PC-3 (cell line): Measurements from ENCODE around the gene BMF.

ENCODE experiments used
- EZH2 ChIP-seq: fragments of 300-600 bp; sonication (generic); IDR thresholded peaks from one replicate; pipeline ENCODE4 v1.6.1; 2017; ENCODE audit warnings: antibody characterized with exemption, mild to moderate bottlenecking, low read length; ENCODE audit not compliant: unreplicated experiment
- TF ChIP-seq, protein P1 (sequence below): fragments of 300-600 bp; sonication (generic); conservative IDR thresholded peaks from 2 replicates; pipeline ENCODE4 v1.5.1; 2017; ENCODE audit warnings: antibody characterized with exemption, low read depth, mild to moderate bottlenecking, low read length

DNA sequence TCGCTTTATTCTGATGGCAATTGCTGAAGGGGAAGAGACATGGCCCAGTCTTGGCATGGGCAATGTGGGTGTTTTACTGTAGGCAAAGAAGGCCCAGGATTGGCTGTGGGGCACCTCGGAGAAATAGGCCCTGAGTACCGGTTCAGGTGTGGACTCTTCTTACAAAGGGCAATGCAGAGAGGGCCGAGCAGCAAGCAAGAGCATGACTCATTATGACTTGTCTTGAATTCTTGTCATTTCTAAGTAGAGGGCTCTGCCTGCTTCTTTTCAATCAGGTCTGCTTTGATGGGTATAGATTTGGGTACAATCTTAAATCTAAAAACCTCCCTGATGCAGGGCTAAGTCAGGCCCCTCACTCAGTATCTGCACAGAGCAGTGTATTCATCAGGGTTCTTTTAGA, 37.4 kb upstream of the BMF start:
- TF ChIP-seq, protein P1, sequence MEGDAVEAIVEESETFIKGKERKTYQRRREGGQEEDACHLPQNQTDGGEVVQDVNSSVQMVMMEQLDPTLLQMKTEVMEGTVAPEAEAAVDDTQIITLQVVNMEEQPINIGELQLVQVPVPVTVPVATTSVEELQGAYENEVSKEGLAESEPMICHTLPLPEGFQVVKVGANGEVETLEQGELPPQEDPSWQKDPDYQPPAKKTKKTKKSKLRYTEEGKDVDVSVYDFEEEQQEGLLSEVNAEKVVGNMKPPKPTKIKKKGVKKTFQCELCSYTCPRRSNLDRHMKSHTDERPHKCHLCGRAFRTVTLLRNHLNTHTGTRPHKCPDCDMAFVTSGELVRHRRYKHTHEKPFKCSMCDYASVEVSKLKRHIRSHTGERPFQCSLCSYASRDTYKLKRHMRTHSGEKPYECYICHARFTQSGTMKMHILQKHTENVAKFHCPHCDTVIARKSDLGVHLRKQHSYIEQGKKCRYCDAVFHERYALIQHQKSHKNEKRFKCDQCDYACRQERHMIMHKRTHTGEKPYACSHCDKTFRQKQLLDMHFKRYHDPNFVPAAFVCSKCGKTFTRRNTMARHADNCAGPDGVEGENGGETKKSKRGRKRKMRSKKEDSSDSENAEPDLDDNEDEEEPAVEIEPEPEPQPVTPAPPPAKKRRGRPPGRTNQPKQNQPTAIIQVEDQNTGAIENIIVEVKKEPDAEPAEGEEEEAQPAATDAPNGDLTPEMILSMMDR: no peak
- TF ChIP-seq EZH2: no peak
